GM12878 (cell line): ENCODE data around the gene PUS3. TPM values are rescaled to one million over a fixed set of nuclear protein-coding genes. Genes with fewer than 3 reads are reported as not detected.

Experiments
- BHLHE40 ChIP-seq, 2 experiments: fragments of 450-650 bp in 1 of 2; IDR thresholded peaks; 2 replicates each; pipeline ENCODE4 v1.6.1; 2011 to 2017; ENCODE audit warnings: low read depth in 2 of 2, borderline replicate concordance in 1 of 2, improper control_type of control experiment in 1 of 2, low read length in 1 of 2, mild to moderate bottlenecking in 1 of 2
- HDAC6 ChIP-seq: fragments of 200-600 bp; sonication (generic); IDR thresholded peaks from one replicate; pipeline ENCODE4 v1.8.0; 2017; ENCODE audit warnings: antibody characterized with exemption; ENCODE audit not compliant: unreplicated experiment
- IKZF2 ChIP-seq, 2 experiments: fragments of 450-650 bp; IDR thresholded peaks; 2 replicates each; pipeline ENCODE4 v1.6.1; 2017; ENCODE audit warnings: mild to moderate bottlenecking in 2 of 2, moderate library complexity in 2 of 2
- POLR2AphosphoS2 ChIP-seq: IDR thresholded peaks from 2 replicates; pipeline ENCODE4 v1.6.1; 2011; ENCODE audit warnings: low read depth, mild to moderate bottlenecking, low read length, improper control_type of control experiment, moderate library complexity
- ZNF274 ChIP-seq: IDR thresholded peaks from one replicate; pipeline ENCODE4 v1.8.0; 2011; ENCODE audit not compliant: insufficient read length, insufficient read depth
- polyA plus RNA-seq, 11 experiments: library from polyadenylated mRNA; depleted of rRNA in 4 of 11; unstranded in 6 of 11; stranded (reverse) in 5 of 11; fragments of >200 nt; fragmentation: Nextera tagmentation in 4 of 11; fragmentation: Illumina TruSeq in 1 of 11; extraction: Ambion mirVana in 4 of 11; extraction: Trizol in 1 of 11; gene quantifications; 1 replicate in 1 of 11; 2 replicates in 10 of 11; pipeline versions ENCODE4 v1.2.1 to v1.2.3, GENCODE V29; 2011 to 2016; ENCODE audit warnings: inconsistent platforms in 2 of 11, missing spikeins in 2 of 11, low read depth in 1 of 11
- total RNA-seq, 4 experiments: library from RNA; depleted of rRNA in 3 of 4; stranded (reverse); fragments of >200 nt in 3 of 4; fragmentation: Illumina TruSeq in 1 of 4; extraction: Trizol in 1 of 4; gene quantifications; 2 replicates each; pipeline versions ENCODE4 v1.2.1 to v1.2.3, GENCODE V29; 2013 to 2021
- TF ChIP-seq, protein P1 (sequence below): IDR thresholded peaks from 2 replicates; pipeline ENCODE4 v1.6.1; 2012; ENCODE audit warnings: improper control_type of control experiment, low read depth, low read length; ENCODE audit not compliant: insufficient replicate concordance
- TF ChIP-seq, protein P2 (sequence below): IDR thresholded peaks from 2 replicates; pipeline ENCODE4 v1.6.1; 2012; ENCODE audit warnings: low read depth, low read length, improper control_type of control experiment

Gene PUS3
- total and polyA plus RNA-seq, 10 of the 15 experiments (the other 5 are each of a cell fraction or from before 2014, with no cell fraction given): 10.9 to 22.4 (median 14.3) TPM

DNA sequence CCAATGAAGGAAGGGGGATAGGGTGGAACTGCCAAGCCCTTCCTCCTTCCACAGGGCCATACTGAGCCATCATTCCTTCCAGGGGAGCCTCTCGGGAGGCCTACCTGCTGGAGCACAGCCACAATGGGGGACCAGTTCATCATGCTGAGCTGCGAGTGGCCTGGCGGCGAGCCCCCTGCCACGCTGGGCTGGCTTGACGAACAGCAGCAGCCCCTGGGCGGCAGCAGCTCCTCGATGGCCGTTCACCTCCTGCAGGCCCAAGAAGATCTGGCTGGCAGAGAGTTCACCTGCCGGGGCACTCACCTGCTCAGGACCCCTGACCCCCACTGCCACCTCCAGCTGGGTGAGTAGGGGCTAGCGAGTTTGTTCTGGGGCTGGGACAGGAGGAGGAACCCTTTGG is 48.7 kb upstream of the PUS3 start (continued):
- TF ChIP-seq, protein P1, sequence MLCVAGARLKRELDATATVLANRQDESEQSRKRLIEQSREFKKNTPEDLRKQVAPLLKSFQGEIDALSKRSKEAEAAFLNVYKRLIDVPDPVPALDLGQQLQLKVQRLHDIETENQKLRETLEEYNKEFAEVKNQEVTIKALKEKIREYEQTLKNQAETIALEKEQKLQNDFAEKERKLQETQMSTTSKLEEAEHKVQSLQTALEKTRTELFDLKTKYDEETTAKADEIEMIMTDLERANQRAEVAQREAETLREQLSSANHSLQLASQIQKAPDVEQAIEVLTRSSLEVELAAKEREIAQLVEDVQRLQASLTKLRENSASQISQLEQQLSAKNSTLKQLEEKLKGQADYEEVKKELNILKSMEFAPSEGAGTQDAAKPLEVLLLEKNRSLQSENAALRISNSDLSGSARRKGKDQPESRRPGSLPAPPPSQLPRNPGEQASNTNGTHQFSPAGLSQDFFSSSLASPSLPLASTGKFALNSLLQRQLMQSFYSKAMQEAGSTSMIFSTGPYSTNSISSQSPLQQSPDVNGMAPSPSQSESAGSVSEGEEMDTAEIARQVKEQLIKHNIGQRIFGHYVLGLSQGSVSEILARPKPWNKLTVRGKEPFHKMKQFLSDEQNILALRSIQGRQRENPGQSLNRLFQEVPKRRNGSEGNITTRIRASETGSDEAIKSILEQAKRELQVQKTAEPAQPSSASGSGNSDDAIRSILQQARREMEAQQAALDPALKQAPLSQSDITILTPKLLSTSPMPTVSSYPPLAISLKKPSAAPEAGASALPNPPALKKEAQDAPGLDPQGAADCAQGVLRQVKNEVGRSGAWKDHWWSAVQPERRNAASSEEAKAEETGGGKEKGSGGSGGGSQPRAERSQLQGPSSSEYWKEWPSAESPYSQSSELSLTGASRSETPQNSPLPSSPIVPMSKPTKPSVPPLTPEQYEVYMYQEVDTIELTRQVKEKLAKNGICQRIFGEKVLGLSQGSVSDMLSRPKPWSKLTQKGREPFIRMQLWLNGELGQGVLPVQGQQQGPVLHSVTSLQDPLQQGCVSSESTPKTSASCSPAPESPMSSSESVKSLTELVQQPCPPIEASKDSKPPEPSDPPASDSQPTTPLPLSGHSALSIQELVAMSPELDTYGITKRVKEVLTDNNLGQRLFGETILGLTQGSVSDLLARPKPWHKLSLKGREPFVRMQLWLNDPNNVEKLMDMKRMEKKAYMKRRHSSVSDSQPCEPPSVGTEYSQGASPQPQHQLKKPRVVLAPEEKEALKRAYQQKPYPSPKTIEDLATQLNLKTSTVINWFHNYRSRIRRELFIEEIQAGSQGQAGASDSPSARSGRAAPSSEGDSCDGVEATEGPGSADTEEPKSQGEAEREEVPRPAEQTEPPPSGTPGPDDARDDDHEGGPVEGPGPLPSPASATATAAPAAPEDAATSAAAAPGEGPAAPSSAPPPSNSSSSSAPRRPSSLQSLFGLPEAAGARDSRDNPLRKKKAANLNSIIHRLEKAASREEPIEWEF: no peak
- TF ChIP-seq ZNF274 (no peak), BHLHE40 (IDR thresholded peaks at IDR 0.05; ENCODE audit: borderline replicate concordance in 1 of 2, low read depth in 2 of 2, low read length in 1 of 2) (no peak), HDAC6 (no peak), IKZF2 (IDR thresholded peaks at IDR 0.05) (no peak), POLR2AphosphoS2 (no peak)
- TF ChIP-seq, protein P2, sequence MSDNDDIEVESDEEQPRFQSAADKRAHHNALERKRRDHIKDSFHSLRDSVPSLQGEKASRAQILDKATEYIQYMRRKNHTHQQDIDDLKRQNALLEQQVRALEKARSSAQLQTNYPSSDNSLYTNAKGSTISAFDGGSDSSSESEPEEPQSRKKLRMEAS: no peak
